GM19372 (cell line): ENCODE data around the gene CD6.
A peak's percentile ranks its signal among the peaks of the same experiment; 100 is the strongest.
"Not testable (repeated sequence)": the region's sequence is repeated elsewhere in the genome, so short reads cannot be mapped to it uniquely, and the experiment has no call there.

ENCODE experiments used
- ATAC-seq: cut with Tn5 transposase; IDR thresholded peaks from one replicate; pipeline ENCODE4 v1.9.1; 2021; ENCODE audit warnings: mild to moderate bottlenecking, low read depth, moderate library complexity; ENCODE audit not compliant: unreplicated experiment

Gene CD6

DNA sequence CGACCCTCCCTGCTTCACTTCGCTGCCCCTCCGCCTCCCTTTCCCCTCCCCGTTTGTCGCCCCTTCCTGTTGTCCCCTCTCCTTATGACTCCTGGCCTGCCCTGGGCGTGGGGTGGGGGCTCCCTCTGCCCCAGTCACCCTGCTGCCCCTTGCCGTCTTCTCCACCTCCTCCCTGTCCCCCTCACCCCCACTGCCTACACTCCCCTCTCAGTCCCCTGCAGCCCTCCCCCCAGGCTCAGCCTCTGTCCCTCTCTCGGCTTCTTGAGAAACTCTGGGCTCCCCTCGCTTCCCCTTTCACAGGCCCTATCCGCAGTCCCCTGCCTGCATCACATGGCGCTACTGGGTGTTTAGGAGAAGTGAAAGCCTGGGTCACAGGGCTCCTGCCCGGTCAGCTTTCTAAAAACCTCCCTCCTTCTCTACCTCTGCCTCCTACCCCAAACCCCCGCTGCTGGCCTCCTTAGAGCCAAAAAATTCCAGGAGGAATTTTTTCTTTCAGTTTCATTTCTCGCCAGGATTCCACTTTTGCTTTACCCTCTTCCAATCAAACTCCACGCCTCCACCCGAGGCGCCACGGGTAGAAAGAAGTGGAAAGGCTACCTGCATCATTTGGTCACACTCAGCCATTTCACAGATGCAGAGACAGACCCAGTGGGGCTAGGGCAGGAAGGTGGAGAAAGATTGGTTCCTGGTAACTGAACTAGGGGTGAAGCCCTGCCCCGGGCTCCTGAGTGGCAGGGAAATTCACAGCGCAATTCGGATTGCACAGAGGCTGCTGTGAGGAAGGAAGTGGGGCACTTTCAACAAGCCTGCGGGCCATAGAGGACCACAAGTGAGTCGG is 19.4 kb upstream of the CD6 start, which contains the start of gene SLC15A3:
Gene SLC15A3 (minus strand): TSS at position 273 of the 838 bp plus-strand sequence. CDS start 625 bp downstream, outside the sequence.
- ATAC-seq, result peak; percentile 76

DNA sequence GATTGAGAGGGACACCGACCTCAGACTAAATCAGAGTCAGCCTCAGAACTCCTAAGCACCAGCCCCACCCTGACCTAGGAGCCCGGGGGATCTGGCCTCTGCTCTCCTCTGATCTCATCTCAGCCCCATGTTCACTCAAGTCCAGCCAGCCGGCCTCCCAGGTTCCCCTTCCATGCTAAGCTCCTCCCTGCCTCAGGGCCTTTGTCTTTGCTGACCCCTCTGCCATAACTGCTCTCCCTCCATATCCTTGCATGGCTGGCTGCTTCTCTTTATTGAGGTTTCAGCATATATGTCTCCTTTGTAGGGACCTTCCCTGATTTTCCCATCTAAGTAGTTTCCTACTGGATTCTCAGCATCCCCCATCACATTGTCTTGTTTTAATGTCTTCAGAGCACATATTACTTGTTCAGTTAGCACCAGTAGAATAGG is 18.7 kb upstream of the CD6 start:
- ATAC-seq, result no peak

DNA sequence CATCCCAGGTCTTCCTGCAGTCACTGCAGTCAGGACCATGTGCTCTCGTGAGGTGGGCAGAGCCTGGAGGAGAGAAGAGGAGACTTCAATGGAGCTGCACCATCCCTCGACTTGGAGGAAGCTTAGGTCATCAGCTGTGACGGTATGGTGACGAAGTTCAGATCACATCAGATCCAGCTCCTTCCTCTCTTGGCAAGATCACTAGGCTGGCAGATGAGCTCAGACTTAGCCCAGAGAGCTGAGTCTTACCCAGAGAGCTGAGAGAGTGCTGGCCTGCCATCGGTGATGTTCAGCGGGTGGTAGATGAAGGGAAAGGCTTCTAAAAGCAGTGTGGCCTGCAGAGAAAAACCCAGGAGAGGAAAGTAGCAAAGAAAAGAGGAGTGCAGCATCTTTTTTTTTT is 17.7 kb upstream of the CD6 start:
- ATAC-seq, result no peak

DNA sequence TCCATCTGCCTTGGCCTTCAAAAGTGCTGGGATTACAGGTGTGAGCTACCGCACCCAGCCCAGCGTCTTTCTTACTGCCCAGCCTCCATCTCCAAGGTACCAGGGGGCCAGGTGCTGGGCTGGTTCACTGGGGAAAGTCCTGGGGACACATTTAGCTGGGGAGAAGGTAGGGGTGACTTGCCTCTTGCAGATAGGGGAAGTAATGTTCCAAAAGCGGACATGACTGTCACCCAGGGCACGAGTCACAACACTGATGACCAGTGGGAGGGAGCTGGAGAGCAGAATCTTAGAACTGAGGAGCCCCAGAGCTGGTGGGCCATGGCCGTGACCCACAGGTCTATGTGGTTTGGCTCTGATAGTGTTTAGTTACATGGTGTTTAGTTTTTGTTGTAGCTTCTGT is 17.1 kb upstream of the CD6 start:
- ATAC-seq, result no peak

DNA sequence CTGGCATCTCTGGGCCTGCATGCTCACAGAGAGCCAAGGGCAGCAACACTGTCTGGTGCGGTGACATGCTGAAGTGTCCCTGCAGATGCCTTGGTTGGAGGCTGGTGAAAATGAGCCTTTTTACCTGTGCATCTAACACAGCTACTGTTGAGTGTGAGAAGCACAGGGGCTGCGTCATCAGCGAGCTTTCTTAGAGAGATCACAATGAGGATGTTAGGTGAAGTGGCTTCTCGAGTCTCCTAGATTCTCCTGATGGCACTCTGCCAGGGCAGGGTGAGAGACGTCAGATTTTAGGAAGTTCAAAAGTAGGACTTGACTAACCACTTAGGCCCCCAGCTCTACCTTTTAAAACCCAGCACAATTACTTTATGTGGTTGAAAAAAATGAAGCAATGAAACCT is 15.9 kb upstream of the CD6 start:
- no peak for ATAC-seq

DNA sequence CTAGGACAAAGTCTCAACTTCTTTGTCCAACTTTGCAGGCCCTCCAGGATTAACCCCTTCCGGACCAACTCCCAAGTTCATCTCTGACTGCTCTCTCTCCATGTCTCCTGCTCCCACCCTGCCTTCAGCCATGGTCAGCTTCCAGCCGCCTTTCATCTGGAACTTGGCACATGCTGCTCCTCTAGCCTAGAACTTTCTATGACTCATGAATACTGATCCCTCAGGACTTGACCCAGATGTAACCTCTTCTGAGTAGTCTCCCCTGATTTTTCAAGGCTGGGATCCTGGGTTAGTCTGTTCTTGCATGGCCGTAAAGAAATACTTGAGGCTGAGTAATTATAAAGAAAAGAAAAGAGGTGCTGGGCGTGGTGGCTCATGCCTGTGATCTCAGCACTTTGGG is 14.3 kb upstream of the CD6 start:
- ATAC-seq, result no peak

DNA sequence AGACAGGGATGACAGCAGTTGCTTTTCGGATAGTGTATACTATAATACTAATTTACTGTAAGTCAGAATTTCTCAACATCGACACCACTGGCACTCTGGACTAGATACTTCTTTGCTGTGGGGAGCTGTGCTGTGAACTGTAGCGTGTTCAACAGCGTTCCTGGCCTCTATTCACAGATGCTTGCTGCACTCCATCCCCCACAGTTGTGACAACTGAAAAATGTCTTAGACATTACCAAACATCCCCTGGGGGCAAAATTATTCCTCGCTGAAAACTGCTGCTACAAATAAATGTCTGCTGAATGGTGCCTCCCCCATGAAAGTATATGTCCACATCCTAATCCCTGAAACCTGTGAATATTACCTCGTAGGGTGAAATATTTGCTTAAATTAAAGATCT is 12.0 kb upstream of the CD6 start:
- no peak for ATAC-seq

DNA sequence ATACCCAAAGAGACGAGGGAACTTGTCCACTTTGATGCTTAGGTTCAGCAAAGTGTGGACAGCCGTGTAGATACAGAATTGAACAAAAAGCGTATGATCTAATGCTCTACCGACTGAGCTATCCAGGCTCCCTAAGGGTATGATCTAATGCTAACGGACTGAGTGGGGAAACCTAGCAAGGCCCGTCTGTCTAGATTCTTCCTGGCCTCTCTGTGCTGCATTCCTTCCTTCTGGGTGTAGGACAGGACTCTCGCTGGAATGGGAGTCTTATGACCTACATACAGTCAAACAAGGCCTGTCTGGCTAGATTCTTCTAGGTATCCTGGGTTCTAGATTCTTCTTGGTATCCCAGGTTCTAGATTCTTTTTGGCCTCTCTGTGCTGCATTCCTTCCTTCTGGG is 11.1 kb upstream of the CD6 start:
- ATAC-seq, result no peak

DNA sequence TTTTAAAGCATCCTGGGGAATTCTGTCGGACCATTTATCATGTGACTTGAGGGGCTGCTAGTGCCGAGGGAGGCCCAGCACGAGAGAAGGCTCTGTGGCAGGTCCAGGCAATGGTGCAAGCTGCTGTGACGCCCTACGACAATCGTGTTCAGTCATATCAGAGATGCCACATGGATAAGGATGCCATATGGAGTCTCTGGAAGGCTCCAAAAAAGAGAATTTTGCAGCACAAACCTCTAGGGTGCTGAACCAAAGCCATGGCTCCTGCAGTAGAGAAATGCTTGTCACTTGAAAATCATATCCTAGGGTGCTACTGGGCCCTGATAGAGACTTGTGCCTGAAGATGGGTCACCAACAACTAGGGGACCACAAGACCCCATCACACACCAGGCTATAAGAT is 6.7 kb upstream of the CD6 start:
- no peak for ATAC-seq

DNA sequence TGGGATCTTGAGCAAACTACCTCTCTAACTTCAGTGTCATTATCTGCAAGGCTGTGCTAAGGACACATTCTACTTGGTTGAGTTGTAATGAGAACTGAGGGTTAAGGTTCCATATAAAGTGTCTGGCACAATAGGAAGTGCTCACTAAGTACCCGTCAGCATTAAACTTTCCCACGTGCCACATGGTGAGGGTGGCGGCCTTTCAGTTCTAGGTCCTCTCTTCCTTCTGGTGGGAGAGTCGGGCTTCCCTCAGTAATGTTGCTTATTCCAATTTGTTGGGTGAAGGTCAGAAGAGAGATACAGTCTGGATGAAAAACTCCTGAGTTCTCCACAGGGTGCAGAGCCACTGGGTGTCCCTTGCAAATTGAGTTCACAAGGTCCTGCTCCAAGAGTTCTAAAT is 4.6 kb upstream of the CD6 start:
- ATAC-seq, result no peak

DNA sequence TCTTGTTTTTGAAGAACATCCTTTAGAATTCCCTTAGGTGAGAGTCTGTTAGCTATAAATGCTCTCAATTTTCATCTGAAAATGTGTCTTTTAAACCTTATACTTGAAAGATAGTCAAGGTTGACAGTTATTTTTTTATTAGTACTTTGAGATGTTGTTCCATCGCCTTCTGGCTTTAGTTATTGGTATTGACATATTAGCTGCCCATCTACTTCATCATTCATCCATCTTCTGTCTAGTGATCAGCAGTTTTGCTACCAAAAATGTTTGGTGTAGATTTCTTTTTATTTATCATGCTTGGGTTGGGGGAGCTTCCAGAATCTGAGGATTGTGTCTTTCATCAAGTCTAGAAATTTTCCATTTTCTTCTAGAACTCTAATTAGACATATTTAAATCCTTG is 3.3 kb upstream of the CD6 start:
- ATAC-seq, result no peak

DNA sequence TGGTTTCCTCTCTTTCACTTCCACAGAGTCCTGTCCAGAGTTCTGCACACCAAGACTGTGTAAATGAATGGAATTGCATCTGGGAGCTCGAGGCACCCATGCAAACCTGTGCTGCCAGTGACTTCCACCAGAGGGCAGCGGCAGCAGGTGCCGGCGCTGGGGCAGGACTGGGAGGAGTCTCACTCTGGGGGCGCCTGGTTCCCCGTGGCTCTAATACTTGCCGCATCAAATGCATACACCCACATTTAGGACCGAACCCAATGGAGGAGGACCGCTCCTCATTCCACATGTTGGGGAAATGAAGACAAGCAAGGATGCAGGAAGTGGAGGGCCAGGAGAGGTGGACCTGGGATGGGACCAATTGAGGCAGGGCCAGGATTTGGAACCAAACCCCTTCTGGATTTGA is 1.1 kb upstream of the CD6 start:
- peak; percentile 59 for ATAC-seq

DNA sequence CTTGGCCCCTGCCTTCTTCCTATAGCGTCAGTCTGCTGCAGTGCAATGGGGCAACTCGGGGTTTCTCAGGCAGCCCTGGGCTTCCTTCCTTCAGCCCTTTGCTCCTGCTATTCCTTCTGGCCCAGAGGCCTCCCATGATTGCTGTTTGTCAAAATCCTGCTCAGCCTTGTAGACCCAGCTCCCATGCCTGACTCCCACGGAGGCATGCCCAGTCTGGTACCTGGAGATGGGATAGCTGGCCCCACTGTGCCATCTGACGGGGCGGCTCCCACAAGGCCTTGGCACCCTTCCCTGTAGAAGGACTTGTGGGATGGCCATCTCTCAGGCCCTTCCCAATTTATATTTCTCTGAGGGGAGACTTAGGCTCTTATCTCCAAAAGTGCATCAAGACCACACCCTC is 590 bp upstream of the CD6 start:
- no peak for ATAC-seq

DNA sequence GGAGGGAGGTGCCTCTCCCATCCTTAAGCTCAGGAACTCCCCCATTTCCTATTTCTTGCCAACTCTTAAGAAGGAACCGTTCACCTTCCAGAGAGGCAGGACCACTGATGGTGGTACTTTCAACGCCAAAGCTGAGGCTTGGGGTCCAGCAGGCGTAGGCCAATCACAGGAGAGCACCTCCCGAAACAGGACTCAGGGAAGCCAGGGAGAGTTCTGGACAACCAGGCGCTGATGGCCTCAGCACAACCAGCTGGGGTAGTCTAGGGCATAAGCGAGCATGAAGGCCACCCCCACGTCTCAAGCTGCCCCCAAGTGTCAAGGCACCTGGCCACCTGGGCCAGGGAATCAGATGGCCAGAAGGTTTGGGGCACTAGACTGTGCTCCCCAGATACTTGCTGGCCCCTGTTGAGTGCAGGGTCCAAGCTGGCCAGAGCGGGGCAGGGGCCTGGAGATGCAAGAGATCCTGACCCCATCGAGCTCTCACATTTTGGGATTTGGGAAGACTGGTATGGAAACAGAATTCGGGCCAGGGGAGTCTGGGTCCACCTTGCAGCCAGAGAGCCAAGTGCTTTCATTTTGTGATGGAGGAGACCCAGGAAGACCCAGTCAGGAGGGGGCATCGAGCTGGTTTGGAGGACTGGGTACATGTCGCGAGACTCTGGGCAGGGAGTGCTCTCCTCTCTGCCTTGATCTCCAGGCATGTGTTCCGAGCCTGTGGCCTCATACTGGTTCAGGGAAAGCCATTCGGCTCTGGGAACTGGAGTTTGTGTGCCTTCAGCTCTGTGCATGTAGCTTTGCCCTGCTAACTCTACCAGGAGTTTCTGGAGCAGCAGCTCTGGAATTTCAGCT is 926 bp downstream of the CD6 start:
- ATAC-seq, result no peak

DNA sequence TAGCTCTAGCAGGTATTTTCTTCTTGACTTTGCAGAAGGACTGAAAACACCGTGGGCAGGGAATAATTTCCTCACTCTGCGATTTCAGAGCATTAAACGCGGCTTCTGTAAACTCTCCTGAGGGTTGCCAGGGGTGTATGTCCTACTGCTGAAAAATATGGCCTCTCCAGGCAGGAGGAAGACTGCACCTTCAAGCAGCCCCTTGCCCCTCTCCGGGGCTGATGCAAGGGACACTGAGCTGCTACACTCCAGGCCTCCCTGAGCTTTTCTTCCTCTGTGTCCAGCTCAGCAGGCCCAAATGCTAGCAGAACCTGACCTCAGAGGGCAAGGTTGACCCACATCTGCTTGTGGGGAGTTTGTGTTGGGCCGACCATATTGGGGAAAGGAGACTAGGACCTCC is 2.2 kb downstream of the CD6 start:
- ATAC-seq, result no peak

DNA sequence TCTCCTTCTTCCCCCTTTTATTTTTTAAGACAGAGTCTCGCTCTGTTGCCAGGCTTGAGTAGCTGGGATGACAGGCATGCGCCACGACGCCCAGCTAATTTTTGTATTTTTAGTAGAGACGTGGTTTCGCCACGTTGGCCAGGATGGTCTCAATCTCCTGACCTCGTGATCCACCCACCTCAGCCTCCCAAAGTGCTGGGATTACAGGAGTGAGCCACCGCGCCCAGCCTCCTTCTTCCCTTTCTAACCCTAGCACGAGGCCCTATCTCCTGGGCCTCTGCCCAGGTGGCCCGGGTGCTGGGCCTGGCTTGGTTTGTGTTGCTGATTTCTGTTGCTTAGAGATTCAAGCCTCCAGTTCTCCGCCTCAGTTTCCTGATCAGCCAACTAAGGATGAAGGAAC is 2.8 kb downstream of the CD6 start:
- not testable (repeated sequence) for ATAC-seq

DNA sequence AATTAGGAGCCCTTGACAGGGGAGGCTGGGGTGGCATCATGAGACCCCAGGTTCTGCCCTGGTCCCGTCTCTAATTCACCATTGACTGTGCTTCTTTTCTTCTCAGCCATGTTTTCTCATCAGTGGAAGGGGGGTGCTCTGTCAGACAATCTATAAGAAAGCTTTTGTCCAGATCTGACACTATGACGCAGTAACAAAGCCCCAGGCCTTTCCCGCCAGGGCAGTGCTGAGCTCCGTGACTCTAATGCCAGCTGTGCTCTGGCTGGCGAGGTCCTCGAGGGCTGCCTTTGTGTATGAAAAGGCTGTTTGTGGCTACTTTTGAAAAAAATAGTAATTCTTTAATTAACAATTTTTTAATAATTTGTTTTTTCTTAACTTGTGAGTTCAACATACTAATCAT is 3.2 kb downstream of the CD6 start:
- no peak for ATAC-seq

DNA sequence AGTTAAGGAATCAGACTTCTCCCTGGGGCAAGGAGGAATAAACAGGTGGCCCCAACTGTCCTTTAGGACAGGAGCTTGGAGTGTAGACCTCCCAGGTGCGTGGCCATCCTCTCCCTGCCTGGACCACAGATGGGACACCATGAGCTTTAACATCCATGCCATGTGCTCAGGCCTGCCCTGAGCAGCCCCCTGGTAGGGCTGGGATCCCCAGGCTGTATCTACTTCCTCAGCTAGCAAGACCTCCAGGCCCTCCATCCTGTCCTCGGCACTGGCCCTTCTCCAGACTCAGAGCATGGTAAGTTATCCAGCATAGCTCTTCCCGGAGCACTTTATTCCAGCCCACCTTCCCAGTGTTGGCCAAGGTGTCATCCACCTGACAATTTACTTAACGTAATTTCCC is 5.7 kb downstream of the CD6 start:
- ATAC-seq, result no peak

DNA sequence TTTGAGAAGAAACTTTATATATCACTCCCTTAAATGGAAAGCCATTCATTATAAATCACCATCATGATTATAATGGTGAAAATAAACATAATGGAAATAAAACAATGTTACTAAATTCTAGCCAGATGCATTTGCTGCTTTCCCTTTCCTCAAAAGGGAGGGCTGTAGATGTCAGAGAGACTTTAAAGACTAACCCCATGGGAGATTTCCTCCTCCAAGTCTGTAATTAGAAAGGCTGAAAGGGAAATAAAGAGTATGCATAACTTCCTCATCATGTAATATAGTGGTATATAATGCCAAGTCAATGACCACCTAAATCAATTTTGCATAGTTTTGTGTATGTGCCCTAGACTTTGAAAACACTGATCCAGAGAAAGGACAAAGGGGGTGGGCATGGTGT is 6.4 kb downstream of the CD6 start:
- no peak for ATAC-seq

DNA sequence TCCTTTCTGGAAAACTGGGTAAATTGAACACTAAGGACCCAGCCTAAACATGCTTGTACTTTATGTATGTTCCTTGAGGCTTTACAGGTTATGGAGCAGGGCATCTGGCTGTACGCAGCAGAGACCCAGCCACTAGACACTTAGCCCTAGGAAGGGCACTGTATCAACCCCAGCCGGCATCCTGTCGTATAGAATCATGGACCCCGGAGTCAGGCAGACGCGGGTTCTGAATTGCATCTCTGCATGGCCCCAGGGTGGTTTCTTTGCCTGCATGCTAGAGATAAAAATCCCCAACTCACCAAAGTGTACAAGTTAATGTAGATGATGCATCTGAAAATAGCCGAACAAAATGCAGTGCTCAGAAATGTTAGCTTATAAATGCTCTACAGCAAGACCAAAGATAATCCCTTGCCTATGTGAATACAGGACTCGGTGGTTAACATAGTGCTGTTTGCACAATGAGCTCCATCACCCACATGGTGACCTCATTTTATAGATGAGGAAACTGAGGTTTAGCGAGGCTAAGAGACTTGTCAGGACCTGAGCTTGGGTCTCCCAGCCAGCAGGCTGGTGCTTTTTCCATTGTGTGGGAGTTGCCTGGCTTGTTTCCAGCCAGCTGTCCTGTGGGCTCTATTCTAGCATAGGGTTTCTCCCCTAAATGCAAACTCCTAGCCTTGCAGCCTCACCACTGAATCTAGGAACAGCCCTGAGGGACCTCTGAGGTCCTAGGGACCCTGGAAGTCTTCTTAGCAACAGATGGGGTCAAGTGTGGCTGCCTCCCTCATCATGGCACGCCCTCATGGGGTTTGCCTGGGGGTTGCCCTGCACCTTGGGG is 7.3 kb downstream of the CD6 start:
- no peak for ATAC-seq

DNA sequence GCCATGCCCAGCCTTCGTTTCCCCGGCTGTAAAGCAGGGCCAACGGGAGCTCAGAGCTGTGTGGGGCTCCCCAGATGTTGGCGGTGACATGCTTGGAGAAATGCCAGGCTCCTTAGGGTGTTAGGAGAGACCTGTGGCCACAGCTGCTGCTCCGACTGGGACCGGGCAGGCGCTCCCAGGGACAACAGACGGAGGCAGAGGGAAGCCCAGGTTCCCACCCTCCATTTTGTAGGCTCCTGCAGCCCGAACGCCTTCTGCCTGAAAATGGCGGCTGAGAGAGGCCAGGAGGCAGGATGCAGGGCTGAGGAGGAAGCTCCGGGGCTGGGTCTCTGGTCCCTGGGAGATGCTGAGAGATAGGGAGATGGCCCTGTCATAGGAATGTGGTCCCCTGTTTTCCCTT is 10.0 kb downstream of the CD6 start:
- ATAC-seq, result no peak
